Muscle of arm (tissue), 12 donors: ENCODE results near the gene HMCN1. TPM values are rescaled to one million over a fixed set of nuclear protein-coding genes. Genes with fewer than 3 reads are reported as not detected.

Experiments
- DNase-seq: peaks from one replicate; pipeline ENCODE4 v3.0.0-alpha.2; 2013
- polyA plus RNA-seq, 12 donors: library from polyadenylated mRNA; unstranded; fragments of 120-200 nt; gene quantifications; one replicate each; pipeline ENCODE4 v1.2.1, GENCODE V29; 2013; ENCODE audit not compliant: insufficient read length in 12 of 12

The HMCN1 gene
- polyA plus RNA-seq, 12 donors, result 6.2 to 30.6 (median 13.2) TPM; not detected in 1

DNA sequence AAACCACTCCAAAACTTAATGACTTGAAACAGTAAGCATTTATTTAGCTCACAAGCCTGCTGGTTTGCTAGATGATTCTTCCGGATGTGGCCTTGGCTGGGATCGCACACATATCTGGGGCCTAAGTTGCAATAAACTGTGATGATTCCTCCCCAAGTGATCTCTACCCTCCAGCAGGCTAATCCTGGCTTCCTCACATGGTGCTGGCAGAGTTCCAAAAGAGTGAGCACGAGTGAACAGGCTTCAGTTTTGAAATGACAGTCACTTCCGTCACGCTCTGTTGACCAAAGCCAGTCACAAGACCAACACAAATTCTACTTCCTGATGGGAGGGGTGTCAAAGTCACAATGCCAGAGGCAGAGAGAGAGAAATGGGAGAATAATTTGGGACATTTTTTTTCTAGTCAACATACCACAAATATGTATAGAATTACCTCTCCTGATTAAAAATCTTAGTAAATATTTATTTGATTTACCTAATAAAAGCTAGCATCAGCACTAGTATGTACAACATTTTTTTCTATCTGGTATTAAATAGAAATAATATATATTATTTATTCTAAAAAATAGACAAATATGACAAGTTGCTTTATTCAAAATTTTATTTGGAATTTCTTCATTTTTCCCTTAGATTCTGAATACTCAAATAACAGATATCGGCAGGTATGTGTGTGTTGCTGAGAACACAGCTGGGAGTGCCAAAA lies 348.2 kb downstream of the HMCN1 start:
- DNase-seq, result peak; percentile 48

DNA sequence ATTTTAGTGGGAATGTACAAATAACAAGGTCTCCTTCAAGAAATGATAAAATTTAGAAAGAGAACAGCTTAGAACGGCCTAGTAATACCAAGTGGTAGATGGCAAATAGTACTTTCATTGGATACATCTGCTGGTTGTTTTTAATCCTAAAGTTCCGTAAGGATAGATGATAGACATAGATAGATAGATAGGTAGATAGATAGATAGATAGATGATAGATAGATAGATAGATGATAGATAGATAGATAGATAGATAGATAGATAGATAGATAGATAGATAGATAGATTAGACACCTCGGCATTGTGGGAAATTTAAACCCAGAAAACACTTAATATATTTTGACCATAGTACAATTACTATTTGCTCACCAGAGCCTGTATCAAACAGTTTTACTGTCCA lies 352.4 kb downstream of the HMCN1 start:
- DNase-seq, result no peak

DNA sequence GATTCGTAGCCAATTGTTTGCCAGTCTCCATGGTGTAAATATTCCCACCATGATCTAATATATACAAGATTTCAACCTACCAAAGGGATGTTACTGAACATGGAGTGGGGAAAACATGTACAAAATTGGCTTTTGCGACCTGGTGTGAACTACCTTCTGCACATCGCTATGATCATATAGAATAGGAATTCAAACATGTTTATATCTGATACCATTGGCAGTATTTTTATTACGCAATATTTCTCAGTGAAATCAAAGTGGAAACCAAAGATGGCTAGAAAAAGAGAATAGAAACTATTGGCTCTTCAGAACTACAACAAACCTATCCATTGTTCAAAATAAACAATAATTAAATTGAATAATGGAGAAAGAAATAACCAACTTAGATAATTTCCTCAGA lies 355.7 kb downstream of the HMCN1 start:
- DNase-seq, result no peak

DNA sequence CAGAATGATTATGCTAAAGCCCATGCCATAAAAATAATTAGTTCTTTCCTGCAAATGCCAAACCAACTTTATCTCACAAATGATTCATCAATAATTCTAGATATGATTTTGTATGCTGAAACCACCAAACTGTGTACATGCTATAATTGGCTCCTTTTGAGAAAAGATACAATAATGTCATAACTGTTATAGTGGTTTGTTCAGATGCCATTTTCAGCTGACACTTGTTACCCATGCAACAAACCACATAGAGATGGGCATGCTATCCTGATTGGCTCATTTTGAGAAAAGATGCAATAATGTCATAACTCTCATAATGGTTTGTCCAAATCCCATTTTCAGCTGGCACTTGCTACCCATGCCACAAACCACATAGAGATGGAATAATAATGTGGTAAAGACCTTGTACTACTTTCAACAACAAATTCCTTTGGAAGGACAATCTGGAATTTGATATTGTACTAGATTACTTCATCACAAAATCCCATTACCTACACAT lies 357.1 kb downstream of the HMCN1 start:
- DNase-seq, result no peak

DNA sequence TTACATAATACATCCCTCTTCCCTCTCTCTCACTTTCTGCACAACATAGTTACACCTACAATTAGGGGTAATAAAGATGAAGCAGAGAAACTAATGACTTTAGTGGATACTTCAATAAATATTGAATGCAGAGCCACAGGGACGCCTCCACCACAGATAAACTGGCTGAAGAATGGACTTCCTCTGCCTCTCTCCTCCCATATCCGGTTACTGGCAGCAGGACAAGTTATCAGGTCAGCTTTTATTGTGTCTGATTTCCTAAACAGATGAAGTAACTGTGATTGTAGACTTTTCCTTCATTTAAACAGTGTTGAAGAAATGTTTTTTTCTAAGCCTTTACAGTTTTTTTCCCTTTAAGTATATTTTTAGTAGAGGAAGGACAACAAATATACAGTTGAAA lies 359.2 kb downstream of the HMCN1 start:
- DNase-seq, result no peak

DNA sequence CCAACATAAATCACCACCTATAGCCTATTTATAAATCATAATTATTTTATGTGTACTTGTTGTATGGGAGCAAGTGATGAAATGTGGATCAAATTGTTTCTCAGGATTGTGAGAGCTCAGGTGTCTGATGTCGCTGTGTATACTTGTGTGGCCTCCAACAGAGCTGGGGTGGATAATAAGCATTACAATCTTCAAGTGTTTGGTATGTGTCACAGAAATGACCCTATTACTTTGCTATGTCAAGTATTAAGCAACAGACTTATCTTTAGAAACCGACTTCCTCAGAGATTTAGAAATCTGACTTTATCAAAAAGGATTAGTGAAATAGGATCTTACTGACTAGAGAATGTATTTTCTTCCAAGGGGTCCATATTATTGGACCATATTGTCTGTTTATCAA lies 360.0 kb downstream of the HMCN1 start:
- no peak for DNase-seq

DNA sequence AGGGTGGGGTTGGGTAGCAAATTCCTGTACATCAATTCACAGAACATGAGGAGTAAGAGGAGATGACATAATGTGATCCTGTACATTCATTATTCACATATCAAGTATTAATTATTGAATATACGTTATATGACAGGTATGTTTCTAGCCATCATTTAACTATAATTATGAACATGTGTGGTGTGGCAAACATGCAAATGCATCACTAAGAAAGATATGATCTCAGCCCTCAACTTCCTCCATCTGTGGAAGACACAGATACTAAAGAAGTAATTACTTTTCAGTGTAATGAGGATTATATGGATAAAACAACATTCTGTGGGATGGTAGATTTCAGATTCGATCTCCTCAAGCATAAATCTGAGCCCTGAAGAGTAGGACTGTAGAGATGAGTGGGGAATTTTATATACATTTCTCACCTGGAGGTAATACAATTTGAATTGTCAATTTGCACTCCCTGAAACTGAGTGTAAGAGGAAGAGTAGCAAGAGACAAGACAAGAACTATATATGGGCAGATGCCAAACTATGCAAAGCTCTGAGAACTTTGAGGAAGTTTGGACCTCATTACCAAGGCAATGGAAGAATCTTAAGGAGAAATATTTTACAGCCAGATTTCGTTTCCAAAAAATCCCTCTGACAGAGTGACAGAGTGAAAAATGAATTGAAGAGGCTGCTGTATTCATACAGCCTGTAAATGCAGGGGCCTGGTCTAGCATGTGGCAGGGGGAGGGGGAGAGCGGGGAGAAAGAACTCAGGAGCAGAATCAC lies 365.3 kb downstream of the HMCN1 start:
- DNase-seq, result no peak

DNA sequence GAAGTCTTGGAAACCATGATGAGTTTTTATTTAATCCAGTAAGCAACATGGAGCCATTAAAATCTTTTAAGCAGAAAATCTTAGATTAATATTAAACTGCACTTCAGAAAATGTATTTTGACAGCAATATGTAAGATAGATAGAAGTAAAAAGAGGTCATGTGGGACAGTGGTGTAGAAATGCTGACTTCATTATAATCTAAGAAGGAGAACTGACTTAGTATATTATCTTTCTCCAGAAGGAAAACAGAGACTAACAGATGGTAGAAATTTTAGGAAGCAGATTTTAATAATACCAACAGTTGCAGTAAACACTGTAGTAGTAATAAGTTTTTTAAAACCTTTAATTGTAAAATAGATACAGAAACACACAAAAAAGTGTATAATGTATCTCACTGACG lies 367.9 kb downstream of the HMCN1 start:
- DNase-seq, result no peak

DNA sequence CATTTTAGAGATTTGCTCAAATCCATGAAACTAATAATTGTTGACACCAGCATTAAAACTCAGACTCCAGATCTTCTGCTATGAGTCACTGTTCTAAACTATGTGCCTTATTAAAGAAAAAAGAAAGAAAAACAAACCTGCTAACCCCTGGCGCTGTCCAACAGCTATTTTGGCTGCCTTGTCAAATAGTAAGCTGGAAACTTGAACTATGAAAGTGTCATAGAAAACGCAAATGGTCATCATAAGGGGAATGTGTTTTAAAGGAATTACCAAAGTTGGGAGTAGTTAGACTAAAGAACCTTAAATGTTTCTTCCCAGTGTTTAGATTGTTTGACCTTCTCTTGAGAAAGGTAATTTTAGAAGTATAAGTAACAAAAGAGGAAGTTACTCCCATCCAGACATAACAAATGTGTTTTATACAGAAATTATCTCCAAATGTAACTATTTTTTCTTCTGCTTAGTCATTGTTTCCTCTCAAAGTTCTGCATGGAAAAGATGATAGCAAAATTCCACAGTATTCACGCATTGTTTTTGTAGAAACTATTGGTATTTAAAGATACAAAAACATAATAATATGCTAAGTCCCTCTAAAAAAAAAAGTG lies 368.5 kb downstream of the HMCN1 start:
- no peak for DNase-seq

DNA sequence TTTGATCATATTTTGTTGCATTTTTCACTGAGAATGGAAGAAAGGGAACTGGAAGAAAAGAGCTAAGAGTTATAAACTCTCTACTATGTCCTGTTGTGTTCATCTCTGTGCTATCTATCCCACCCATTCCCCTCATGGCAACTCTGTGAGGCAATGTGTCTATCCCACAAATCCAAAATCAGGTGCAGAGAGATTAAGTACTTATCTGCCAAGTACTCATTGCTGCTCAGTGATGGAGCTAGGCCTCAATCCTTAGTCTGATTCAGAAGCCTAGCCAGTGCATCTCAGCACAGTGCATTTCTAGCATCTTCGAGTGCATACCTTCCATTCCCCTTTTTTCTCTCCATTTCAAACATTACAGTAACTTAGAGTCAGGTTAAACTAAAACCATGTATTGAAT lies 370.3 kb downstream of the HMCN1 start:
- DNase-seq, result no peak

DNA sequence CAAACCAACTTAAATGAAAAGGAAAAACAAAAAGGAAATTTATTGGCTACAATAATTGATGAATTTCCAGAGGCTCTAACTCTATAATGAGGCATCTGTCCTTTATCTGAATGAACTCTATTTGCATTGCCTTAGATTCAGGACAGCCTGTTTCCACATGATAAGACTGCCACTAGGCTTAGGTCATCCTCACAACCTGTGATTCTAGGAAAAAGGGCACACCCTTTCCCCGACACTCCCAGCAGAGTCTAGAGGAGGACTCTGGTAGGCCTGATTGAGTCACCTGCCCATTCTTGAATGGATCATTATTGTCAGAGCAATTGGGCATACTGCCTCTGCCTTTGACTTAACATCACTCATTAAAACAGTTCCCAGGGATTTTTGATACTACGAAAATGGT lies 378.1 kb downstream of the HMCN1 start:
- no peak for DNase-seq

DNA sequence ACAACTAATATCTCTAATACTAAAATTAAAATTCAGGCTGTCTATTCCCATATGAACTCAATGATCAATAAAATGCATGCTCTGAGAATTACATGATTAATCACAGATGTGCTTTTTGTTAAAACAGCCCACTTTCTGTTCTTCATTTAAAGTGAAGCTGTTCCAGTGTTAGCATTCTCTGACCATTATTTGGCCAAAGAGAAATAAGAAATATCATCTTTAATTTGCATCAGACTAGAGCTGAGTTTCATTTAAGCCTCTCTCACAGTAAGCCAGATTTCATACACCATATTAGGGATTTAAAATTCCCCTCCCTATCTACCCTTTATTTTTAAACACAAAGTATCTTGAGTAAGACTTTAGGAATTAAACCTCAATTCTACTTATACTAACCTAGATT lies 379.3 kb downstream of the HMCN1 start:
- DNase-seq, result no peak

DNA sequence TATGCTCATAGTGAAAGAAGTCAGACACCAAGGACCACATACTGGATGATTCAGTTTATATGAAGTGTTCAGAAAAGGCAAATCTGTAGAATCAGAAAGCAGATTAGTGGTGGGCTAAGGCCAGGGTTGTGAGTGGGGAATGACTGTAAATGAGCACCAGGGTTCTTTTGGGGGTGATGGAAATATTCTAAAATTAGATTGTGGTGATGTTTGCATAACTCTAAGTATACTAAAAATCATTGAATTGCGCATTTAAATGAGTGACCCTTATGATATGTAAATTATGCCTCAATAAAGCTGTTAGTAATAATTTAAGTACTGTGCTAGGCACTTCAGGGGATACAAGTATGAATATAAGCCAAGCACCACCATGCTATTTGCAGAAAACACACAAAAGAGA lies 384.5 kb downstream of the HMCN1 start:
- DNase-seq, result no peak

DNA sequence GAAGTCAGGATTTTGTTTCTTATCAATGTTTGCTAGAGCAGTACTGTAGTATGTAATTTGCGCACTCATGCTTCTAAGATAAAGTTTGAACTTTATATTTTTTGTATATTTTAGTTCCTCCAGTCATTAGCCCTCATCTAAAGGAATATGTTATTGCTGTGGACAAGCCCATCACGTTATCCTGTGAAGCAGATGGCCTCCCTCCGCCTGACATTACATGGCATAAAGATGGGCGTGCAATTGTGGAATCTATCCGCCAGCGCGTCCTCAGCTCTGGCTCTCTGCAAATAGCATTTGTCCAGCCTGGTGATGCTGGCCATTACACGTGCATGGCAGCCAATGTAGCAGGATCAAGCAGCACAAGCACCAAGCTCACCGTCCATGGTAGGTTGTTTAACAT lies 388.6 kb downstream of the HMCN1 start:
- DNase-seq, result no peak

DNA sequence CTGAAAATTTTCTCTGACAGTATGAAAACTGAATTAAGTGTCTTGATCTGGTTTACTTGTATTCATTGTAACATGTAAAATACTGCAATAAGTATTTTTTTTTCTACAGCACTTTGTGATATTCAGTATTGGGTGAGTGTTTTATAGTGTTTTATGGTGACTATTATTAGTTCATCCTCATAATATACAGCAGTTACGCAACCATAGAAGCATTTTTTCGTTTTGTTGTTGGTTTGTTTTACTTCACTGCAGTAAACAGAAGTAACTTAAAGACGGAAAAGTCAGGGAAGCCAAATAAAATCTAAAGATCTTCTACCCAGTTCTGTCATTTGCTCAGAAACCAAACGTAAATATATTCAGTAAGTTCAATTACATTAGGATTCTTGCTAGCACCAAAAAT lies 390.8 kb downstream of the HMCN1 start:
- no peak for DNase-seq

DNA sequence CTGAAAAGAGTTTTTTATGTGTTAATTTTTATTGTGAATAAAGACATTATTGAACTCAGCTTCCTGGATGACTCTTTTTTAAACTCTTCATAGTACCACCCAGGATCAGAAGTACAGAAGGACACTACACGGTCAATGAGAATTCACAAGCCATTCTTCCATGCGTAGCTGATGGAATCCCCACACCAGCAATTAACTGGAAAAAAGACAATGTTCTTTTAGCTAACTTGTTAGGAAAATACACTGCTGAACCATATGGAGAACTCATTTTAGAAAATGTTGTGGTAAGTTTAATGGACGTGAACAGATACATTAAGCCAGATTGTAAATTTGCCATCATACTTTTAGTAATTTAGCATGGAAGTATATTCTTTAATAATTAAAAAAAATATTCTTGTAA lies 391.3 kb downstream of the HMCN1 start:
- no peak for DNase-seq

DNA sequence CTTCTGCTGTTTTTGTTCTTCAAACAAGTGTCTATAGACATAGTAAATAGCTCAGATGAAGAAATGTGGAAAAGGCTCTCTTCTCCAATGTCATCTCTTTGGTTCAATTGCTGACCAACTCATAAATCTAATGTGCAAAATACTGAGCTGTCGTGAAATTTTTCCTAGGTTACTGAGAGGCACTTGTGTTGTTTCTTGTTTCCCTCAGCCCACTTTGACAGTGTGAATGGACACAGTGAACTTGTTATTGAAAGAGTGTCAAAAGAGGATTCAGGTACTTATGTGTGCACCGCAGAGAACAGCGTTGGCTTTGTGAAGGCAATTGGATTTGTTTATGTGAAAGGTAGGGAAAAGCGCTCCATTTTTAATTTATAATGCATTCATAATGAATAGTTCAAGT lies 395.6 kb downstream of the HMCN1 start:
- DNase-seq, result no peak

DNA sequence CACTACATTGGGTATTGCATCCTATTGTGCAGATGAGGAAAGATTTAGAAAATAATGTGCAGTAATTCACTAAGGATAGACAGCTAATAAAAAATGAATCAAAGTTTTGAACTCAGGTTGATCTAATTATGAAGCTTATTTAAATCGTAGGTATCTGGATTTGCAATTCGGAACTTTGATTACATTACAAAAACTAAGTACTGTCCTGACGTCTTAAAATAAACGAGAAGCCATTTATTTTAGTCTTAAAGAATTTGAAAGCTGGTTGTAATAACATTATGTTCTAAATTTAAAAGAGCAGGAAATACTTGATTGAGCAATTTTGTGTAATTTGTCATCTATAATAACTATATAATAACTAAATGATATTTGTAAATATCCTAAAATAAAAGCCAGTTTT lies 404.9 kb downstream of the HMCN1 start:
- DNase-seq, result no peak

DNA sequence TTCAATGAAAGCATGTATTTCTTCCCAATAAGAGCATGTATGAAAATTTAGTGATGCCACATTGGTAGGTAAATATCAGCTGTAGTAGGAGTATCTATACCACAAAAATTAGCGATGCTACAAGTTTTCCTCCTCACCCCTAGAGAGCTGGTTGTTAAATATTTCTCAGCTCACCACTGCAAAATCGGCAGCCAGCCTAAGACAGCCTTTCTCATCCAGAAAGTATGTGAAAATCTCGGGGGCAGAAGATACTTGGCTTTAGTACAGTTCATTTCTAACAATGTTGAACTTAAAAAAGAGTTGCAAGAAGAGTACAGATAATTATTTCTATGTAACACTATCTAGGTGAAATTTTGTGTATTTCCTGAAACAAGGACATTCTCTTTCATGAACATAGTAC lies 405.5 kb downstream of the HMCN1 start:
- DNase-seq, result peak; percentile 24

DNA sequence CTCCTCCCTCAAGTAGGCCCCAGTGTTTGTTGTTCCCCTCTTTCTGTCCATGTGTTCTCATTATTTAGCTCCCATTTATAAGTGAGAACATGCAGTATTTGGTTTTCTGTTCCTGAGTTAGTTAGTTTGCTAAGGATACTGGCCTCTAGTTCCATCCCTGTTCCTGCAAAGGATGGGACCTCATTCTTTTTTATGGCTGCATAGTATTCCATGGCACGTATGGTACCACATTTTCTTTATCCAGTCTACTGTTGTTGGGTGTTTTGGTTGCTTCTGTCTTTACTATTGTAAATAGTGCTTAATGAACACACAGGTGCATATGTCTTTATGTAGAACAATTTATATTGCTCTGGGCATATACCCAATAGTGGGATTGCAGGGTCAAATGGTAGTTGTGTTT lies 408.0 kb downstream of the HMCN1 start:
- no peak for DNase-seq

DNA sequence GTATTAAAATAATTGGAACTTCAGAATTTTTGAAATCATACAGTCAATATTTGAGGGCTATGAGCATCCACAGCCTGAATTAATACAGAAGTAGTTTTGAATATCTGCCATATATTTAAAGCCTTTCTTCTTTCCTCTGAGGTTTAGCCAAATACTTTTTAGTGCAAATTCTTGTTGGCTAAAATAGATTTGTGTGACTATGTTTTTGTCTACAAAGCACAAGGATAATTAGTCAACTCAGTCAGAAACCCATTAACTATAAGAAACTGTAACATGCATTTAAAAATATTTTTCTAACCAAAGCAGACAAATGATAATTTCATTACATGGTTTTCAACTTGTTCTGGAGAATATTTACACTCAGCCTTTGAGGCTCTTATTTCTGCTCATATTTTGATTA lies 408.7 kb downstream of the HMCN1 start:
- DNase-seq, result no peak

DNA sequence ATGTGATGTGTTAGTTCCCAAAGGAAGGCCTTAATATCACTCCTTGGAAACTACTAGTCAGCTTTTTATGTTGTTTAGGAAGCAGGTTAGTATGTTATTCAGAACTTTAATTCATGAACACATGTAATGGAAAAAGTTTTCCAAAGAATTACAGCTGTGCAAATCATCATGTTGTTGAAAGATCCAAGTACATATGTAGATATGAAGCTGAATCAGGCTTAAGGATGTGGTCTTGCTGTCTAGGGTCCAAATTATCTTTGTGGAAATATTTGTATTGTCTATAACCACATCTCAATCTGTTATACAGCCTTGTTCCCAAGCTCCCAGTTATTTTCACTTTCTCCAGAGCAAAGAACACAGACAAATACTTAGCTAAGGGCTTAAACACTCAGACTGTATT lies 409.3 kb downstream of the HMCN1 start:
- peak; percentile 35 for DNase-seq

DNA sequence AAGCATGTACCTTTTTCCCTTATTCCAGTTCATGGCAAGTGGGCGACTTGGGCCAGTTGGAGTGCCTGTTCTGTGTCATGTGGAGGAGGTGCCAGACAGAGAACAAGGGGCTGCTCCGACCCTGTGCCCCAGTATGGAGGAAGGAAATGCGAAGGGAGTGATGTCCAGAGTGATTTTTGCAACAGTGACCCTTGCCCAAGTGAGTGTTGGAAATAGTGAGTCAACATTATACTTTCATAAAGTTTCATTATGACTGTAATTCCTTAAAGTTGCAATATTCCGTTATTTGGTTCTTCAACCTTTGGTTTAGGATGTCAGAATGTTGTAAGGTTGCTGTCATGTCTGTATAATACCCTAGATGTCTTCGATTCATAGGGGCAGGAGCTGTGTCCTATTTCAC lies 410.3 kb downstream of the HMCN1 start:
- no peak for DNase-seq
